Esophagus muscularis mucosa (tissue), 4 donors: Measurements from ENCODE around the gene ZMIZ1. TPM values are rescaled to one million over a fixed set of nuclear protein-coding genes. Genes with fewer than 3 reads are reported as not detected.

Source experiments
- DNase-seq: peaks from one replicate; pipeline ENCODE4 v3.0.0-alpha.2; 2017; ENCODE audit errors: extremely low spot score
- H3K27ac ChIP-seq, 4 donors: fragments of 200-600 bp; sonication (generic); replicated peaks in 1 of 4; 1 replicate in 3 of 4; 2 replicates in 1 of 4; pipeline ENCODE4 v1.5.1; 2016 to 2019; ENCODE audit warnings: mild to moderate bottlenecking in 1 of 4
- H3K27me3 ChIP-seq, 4 donors: fragments of 200-600 bp; sonication (generic); one replicate each; pipeline versions ENCODE4 v1.5.1 to v1.6.0; 2016 to 2019
- H3K36me3 ChIP-seq, 4 donors: fragments of 200-600 bp; sonication (generic); one replicate each; pipeline ENCODE4 v1.5.1; 2016 to 2019
- H3K4me1 ChIP-seq, 4 donors: fragments of 200-600 bp; sonication (generic); one replicate each; pipeline ENCODE4 v1.5.1; 2016 to 2019
- H3K4me3 ChIP-seq, 4 donors: fragments of 200-600 bp; sonication (generic); 1 replicate in 2 of 4; 2 replicates in 2 of 4; pipeline ENCODE4 v1.5.1; 2016 to 2019; ENCODE audit warnings: mild to moderate bottlenecking in 4 of 4, moderate library complexity in 1 of 4
- H3K9me3 ChIP-seq, 4 donors: fragments of 200-600 bp; sonication (generic); 1 replicate in 3 of 4; 2 replicates in 1 of 4; pipeline ENCODE4 v1.5.1; 2016 to 2019
- EP300 ChIP-seq: sonication (generic); formaldehyde crosslinking; IDR thresholded peaks from one replicate; pipeline ENCODE4 v1.6.1; 2017; ENCODE audit warnings: antibody characterized with exemption
- POLR2A ChIP-seq: fragments of 450-650 bp; IDR thresholded peaks from one replicate; pipeline ENCODE4 v1.6.1; 2017; ENCODE audit warnings: antibody characterized with exemption, moderate library complexity, mild to moderate bottlenecking, low read depth
- POLR2AphosphoS5 ChIP-seq, 2 donors: sonication (generic); formaldehyde crosslinking; IDR thresholded peaks; one replicate each; pipeline ENCODE4 v1.6.1; 2017; ENCODE audit warnings: antibody characterized with exemption in 2 of 2
- WGBS: methylation state at CpG from one replicate; pipeline ENCODE4 v1.1.5; 2018; 5-methylcytosine and 5-hydroxymethylcytosine counted together
- intact Hi-C: fragments of 100-400 bp; cut with DNase I; formaldehyde crosslinking; loops from one replicate; pipeline ENCODE4 v1.15.1; 2023
- total RNA-seq, 4 donors: library from RNA; depleted of rRNA; stranded (reverse); fragments of >200 nt; gene quantifications; one replicate each; pipeline versions ENCODE4 v1.1.0 to v1.2.1, GENCODE V29; 2016
- TF ChIP-seq, protein P1 (sequence below), 3 experiments: fragments of 200-600 bp in 2 of 3; fragments of 450-650 bp in 1 of 3; sonication (generic) in 2 of 3; IDR thresholded peaks; one replicate each; pipeline ENCODE4 v1.5.1; 2017 to 2019; ENCODE audit warnings: antibody characterized with exemption in 3 of 3, mild to moderate bottlenecking in 2 of 3, moderate library complexity in 1 of 3

Gene ZMIZ1
- total RNA-seq, 4 donors from 2014 or later = 48.7 to 87.2 (median 66.0) TPM

DNA sequence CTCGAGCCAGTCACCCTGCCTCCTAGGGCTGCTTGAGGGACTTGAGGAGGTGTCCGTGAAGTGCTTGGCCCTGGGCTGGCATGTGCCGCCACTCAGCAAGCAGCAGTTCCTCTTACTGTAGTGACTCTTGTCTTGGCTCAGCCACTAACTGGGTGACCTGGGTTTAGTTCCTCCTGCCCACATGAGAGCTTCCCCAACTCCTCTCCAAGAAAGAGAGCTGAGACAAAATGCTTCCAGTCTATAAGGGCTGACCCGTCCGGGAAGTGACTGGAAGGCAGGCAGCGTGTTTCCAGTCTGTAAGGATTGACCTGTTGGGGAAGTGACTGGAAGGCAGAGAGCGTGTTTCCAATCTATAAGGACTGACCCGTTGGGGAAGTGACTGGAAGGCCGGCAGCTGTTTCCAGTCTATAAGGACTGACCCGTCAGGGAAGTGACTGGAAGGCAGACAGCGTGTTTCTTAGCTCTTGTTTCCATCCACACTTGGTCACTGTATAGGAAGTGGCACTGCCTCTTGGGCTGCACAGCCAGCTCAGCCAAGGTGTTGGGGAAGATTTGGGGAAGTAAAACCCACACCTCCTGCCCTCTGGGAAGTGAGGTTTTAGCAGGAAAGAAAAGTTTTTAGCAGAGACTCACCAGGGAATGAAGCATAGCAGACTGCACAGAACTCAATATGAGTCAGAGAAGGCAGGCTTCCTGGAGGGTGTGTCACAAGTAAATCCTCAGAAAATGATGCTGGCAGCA, 225.2 kb downstream of the ZMIZ1 start:
- Histone ChIP-seq H3K36me3 (peaks cover 42 to 100% (median 95%) of the 10 kb centered on the region in 4 donors), H3K9me3 (no peaks in the 10 kb centered on the region), H3K27ac (peak overlapping the region; percentile 10 to 65 (median 34)), H3K27me3 (no peaks in the 10 kb centered on the region), H3K4me1 (peaks cover 23 to 43% (median 36%) of the 10 kb centered on the region in 4 donors), H3K4me3 (no peak overlapping the region)
- 80% methylated on average over 8 of the region's 11 CpGs for WGBS
- DNase-seq = no peak
- TF ChIP-seq, protein P1, sequence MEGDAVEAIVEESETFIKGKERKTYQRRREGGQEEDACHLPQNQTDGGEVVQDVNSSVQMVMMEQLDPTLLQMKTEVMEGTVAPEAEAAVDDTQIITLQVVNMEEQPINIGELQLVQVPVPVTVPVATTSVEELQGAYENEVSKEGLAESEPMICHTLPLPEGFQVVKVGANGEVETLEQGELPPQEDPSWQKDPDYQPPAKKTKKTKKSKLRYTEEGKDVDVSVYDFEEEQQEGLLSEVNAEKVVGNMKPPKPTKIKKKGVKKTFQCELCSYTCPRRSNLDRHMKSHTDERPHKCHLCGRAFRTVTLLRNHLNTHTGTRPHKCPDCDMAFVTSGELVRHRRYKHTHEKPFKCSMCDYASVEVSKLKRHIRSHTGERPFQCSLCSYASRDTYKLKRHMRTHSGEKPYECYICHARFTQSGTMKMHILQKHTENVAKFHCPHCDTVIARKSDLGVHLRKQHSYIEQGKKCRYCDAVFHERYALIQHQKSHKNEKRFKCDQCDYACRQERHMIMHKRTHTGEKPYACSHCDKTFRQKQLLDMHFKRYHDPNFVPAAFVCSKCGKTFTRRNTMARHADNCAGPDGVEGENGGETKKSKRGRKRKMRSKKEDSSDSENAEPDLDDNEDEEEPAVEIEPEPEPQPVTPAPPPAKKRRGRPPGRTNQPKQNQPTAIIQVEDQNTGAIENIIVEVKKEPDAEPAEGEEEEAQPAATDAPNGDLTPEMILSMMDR (IDR thresholded peaks at IDR 0.05) = no peak
- TF ChIP-seq POLR2AphosphoS5 (IDR thresholded peaks at IDR 0.05) (no peak), EP300 (no peak), POLR2A (no peak)
- intact Hi-C loops = no loop called here

DNA sequence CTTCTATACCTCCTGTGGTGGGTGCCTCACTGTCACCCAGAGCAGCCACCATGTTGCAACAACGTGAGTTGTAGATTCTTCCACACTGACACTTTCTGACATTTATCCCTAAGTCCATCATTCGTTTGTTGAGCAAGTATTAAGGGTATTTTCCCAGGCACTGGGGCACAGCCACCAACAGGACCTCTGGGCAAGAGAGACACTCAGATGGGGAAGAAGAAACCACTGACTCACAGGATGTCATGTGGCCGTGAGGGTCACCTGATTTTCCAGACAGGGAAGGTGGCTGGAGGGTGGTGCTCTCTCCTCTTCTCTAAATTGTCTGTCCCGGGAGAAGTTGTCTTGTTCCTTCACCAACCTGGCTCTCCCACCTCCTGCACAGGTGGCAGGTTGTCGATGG, 226.8 kb downstream of the ZMIZ1 start:
- H3K27ac ChIP-seq = no peak overlapping the region

DNA sequence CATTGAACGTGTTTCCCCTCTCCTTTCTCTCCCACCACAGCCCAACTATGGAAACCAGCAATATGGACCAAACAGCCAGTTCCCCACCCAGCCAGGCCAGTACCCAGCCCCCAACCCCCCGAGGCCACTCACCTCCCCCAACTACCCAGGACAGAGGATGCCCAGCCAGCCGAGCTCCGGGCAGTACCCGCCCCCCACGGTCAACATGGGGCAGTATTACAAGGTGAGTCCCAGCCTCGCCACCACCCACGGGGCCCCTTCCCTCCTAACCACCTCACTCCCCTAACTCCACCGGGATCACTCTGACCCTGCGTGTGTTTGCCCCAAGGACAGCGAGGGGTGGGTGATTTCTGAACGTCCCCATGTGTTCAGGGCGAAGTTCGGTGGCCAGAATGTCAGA, 227.7 kb downstream of the ZMIZ1 start:
- Histone ChIP-seq H3K27me3 (no peaks in the 10 kb centered on the region), H3K9me3 (no peaks in the 10 kb centered on the region), H3K27ac (no peak overlapping the region), H3K4me1 (peaks cover 30 to 54% (median 47%) of the 10 kb centered on the region in 4 donors), H3K36me3 (peaks cover 59 to 100% (median 98%) of the 10 kb centered on the region in 4 donors), H3K4me3 (no peak overlapping the region)
- intact Hi-C loops = no loop called here
- WGBS = 85% methylated on average over 14 of the region's 14 CpGs
- no peak for TF ChIP-seq POLR2A
- no peak for DNase-seq

More for the DNA sequence above, 226.8 kb downstream of the ZMIZ1 start:
- Histone ChIP-seq H3K4me1 (peaks cover 30 to 54% (median 47%) of the 10 kb centered on the region in 4 donors), H3K36me3 (peaks cover 53 to 100% (median 98%) of the 10 kb centered on the region in 4 donors), H3K4me3 (no peak overlapping the region), H3K27me3 (no peaks in the 10 kb centered on the region), H3K9me3 (no peaks in the 10 kb centered on the region)
- DNase-seq = no peak
- 79% methylated on average over 5 of the region's 5 CpGs for WGBS
- intact Hi-C loops = no loop called here
- TF ChIP-seq POLR2AphosphoS5 (IDR thresholded peaks at IDR 0.05) = no peak
- TF ChIP-seq, protein P1 (IDR thresholded peaks at IDR 0.05) = no peak
- no peak for TF ChIP-seq EP300
- TF ChIP-seq POLR2A = no peak

DNA sequence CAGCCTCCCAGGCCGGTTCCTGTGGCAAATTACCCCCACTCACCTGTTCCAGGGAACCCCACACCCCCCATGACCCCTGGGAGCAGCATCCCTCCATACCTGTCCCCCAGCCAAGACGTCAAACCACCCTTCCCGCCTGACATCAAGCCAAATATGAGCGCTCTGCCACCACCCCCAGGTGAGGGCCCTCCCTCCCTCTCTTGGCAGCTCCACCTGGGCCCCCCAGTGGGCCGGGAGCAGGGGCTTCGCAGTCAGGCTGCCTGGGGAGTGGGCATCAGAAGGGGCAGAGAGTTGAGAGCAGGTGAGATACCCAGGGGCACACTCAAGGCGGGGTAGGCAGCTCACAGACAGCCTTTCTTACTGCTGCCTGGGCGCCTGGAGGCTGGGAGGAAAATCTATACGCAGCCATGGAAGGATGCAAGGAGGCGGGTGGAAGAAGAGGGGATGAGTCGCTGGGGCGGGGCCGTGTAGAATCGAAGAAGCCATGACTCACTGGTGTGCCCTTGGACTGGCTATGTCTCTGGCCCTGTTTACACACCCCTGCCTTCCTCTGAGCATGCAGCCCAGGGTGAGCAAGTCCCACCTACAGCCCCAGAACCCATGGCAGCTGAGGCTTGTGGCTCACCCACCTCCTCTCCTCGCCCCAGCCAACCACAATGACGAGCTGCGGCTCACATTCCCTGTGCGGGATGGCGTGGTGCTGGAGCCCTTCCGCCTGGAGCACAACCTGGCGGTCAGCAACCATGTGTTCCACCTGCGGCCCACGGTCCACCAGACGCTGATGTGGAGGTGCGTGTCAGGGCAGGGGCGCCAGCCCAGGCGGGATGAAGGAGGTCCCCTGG, 229.9 kb downstream of the ZMIZ1 start:
- Histone ChIP-seq H3K4me3 (no peak overlapping the region), H3K27me3 (no peaks in the 10 kb centered on the region), H3K27ac (peak overlapping the region; percentile 56 to 70 (median 64)), H3K36me3 (peaks cover 72 to 100% (median 98%) of the 10 kb centered on the region in 4 donors), H3K9me3 (no peaks in the 10 kb centered on the region), H3K4me1 (peaks cover 17 to 34% (median 29%) of the 10 kb centered on the region in 4 donors)
- WGBS = 80% methylated on average over 21 of the region's 27 CpGs
- no peak for DNase-seq
- intact Hi-C loops = no loop called here
- TF ChIP-seq EP300 (no peak), POLR2AphosphoS5 (IDR thresholded peaks at IDR 0.05) (no peak), POLR2A (no peak)
- TF ChIP-seq, protein P1 (IDR thresholded peaks at IDR 0.05) = no peak
